Measurements from ENCODE around the gene MMRN2. TPM values are rescaled to one million over a fixed set of nuclear protein-coding genes. Genes with fewer than 3 reads are reported as not detected.

MMRN2 gene
- polyA plus RNA-seq, 1 donor from 2014 or later, result 0.15 TPM

- no peaks in the 10 kb centered on the region for H3K27me3 ChIP-seq (ENCODE audit: insufficient read depth, low read depth, low read length)
- H4K20me1 ChIP-seq (ENCODE audit: insufficient read depth), result no peaks in the 10 kb centered on the region
- H3K4me3 ChIP-seq (ENCODE audit: low read length), result no peak overlapping the region
- no peaks in the 10 kb centered on the region for H3K9me3 ChIP-seq (ENCODE audit: low read length)
- H3K9ac ChIP-seq (ENCODE audit: low read length), result no peak overlapping the region
- no peaks in the 10 kb centered on the region for H3K9me2 ChIP-seq (ENCODE audit: insufficient read depth, low read length)
- H3K27ac ChIP-seq (ENCODE audit: low read length), result no peak overlapping the region
- H3K79me2 ChIP-seq (replicated peaks; ENCODE audit: insufficient read depth, low read length), result no peaks in the 10 kb centered on the region
- no peak overlapping the region for H2AFZ ChIP-seq (ENCODE audit: low read depth, low read length)
- TF ChIP-seq CTCF (IDR thresholded peaks at IDR 0.05; ENCODE audit: poor library complexity, severe bottlenecking), result no peak
- TF ChIP-seq MXI1 (conservative IDR thresholded peaks at IDR 0.05; ENCODE audit: poor library complexity, severe bottlenecking), result no peak
- TF ChIP-seq EZH2 (IDR thresholded peaks at IDR 0.05; ENCODE audit: borderline replicate concordance, insufficient read depth, low read length, poor library complexity, severe bottlenecking), result no peak
- no peak for TF ChIP-seq POLR2AphosphoS5 (IDR thresholded peaks at IDR 0.05)
- TF ChIP-seq RAD21 (conservative IDR thresholded peaks at IDR 0.05), result no peak
- TF ChIP-seq REST (IDR thresholded peaks at IDR 0.05; ENCODE audit: borderline replicate concordance), result no peak
- no peak for TF ChIP-seq TAF1 (IDR thresholded peaks at IDR 0.05; ENCODE audit: low read depth)
- no peak for TF ChIP-seq SMC3 (conservative IDR thresholded peaks at IDR 0.05; ENCODE audit: poor library complexity)
- TF ChIP-seq EP300 (conservative IDR thresholded peaks at IDR 0.05; ENCODE audit: poor library complexity, severe bottlenecking), result no peak
- no peaks in the 10 kb centered on the region for H3K36me3 ChIP-seq (ENCODE audit: insufficient read depth, low read length)
- H3F3A ChIP-seq (ENCODE audit: insufficient read depth, low read length, poor library complexity, severe bottlenecking), result no peaks in the 10 kb centered on the region
- no peak overlapping the region for H3K4me2 ChIP-seq (ENCODE audit: low read length)
Observed at GRCh38 chr10:86941426-86941825, 16.0 kb downstream of the MMRN2 start.

GRCh38 chr10:86940677-86941076 is 16.7 kb downstream of the MMRN2 start:
- H3K9ac ChIP-seq (ENCODE audit: low read length), result no peak overlapping the region
- no peak overlapping the region for H3K27ac ChIP-seq (ENCODE audit: low read length)
- no peaks in the 10 kb centered on the region for H3K79me2 ChIP-seq (replicated peaks; ENCODE audit: insufficient read depth, low read length)

More at GRCh38 chr10:86940677-86941076, 16.7 kb downstream of the MMRN2 start:
- no peaks in the 10 kb centered on the region for H3K36me3 ChIP-seq (ENCODE audit: insufficient read depth, low read length)
- no peaks in the 10 kb centered on the region for H4K20me1 ChIP-seq (ENCODE audit: insufficient read depth)
- H3K9me3 ChIP-seq (ENCODE audit: low read length), result no peaks in the 10 kb centered on the region
- H3K27me3 ChIP-seq (ENCODE audit: insufficient read depth, low read depth, low read length), result no peaks in the 10 kb centered on the region
- no peak overlapping the region for H3K4me2 ChIP-seq (ENCODE audit: low read length)
- no peak overlapping the region for H2AFZ ChIP-seq (ENCODE audit: low read depth, low read length)
- H3K4me3 ChIP-seq (ENCODE audit: low read length), result no peak overlapping the region
- no peaks in the 10 kb centered on the region for H3K9me2 ChIP-seq (ENCODE audit: insufficient read depth, low read length)
- no peak for TF ChIP-seq REST (IDR thresholded peaks at IDR 0.05; ENCODE audit: borderline replicate concordance)
- no peak for TF ChIP-seq EZH2 (IDR thresholded peaks at IDR 0.05; ENCODE audit: borderline replicate concordance, insufficient read depth, low read length, poor library complexity, severe bottlenecking)
- TF ChIP-seq MXI1 (conservative IDR thresholded peaks at IDR 0.05; ENCODE audit: poor library complexity, severe bottlenecking), result no peak
- no peak for TF ChIP-seq POLR2AphosphoS5 (IDR thresholded peaks at IDR 0.05)
- no peak for TF ChIP-seq TAF1 (IDR thresholded peaks at IDR 0.05; ENCODE audit: low read depth)
- TF ChIP-seq CTCF (IDR thresholded peaks at IDR 0.05; ENCODE audit: poor library complexity, severe bottlenecking), result no peak
- no peak for TF ChIP-seq EP300 (conservative IDR thresholded peaks at IDR 0.05; ENCODE audit: poor library complexity, severe bottlenecking)
- TF ChIP-seq RAD21 (conservative IDR thresholded peaks at IDR 0.05), result no peak
- no peak for TF ChIP-seq SMC3 (conservative IDR thresholded peaks at IDR 0.05; ENCODE audit: poor library complexity)
- H3F3A ChIP-seq (ENCODE audit: insufficient read depth, low read length, poor library complexity, severe bottlenecking), result no peaks in the 10 kb centered on the region
